Stimulated activated CD8-positive, alpha-beta memory T cell treated with anti-CD3 and anti-CD28 coated beads, Interleukin-7, amount 100 ng/mL, for 24 hours (primary cell): ENCODE results near the gene FABP7.
"Not testable (repeated sequence)": the region's sequence is repeated elsewhere in the genome, so short reads cannot be mapped to it uniquely, and the experiment has no call there.

Experiments
- DNase-seq: peaks from one replicate; pipeline ENCODE4 v3.0.0-alpha.2; 2020; ENCODE audit warnings: low read depth

The FABP7 gene

DNA sequence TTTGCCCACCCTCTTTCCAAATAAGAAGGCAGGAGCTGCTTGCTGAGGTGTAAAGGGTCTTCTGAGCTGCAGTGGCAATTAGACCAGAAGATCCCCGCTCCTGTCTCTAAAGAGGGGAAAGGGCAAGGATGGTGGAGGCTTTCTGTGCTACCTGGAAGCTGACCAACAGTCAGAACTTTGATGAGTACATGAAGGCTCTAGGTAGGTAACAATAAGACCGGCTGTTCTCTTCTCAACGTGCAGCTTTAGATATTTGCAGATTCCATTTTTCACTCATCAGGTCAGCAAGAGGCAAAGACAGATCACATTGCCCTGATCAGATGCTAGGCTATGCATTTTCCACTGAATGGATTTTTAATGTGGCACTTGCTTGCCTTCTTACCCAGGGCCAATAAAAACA is at the start of gene FABP7:
Gene FABP7 (plus strand): TSS at position 50 of the 400 bp plus-strand sequence. CDS start 79 bp downstream, at position 129.
- DNase-seq: no peak

DNA sequence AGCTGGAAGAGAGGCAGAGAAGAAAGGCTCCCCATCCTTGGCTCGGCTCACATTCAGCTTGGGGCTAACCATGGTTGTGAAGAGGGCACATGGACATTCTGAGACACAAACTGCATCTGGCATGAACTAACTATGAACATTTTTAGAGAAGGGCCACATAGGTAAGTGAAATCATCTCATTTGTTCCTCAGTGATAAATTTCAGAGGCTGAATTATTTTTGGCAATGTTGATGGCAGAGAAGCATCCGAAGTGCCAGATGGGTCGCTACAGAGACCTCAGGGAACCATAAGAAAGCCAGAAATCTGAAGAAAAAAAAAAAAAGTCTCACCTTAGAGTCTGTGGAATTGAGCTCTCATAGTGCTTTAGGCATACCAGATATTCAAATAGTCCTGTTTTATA is 49.2 kb upstream of the FABP7 start:
- no peak for DNase-seq

DNA sequence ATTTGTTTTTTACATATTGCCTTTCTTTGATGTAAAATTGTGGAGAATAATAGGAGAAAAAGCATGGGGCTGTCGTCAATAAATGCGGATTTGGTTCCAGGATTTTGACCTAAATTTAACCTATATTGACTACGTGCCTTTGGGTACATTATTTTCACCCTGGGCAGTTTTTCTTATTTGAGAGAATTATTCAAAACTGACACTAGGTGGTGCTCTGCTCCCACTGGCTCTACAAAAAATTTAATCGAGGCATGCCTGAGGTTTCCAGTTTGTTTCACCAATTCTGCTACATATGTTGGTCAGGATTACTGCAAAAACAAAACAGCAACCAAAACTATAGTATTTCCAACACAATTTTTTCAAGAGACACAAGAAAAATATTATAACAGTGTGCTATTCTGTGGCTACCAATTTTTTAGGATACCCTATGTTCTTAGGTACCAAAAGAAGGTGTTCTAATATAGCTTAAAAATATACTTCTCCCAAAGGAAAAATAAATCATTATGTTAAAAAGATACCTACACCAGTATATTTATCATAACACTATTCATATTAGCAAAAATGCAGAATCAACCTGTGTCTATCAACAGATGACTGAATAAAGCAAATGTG is 48.6 kb upstream of the FABP7 start:
- DNase-seq: no peak

DNA sequence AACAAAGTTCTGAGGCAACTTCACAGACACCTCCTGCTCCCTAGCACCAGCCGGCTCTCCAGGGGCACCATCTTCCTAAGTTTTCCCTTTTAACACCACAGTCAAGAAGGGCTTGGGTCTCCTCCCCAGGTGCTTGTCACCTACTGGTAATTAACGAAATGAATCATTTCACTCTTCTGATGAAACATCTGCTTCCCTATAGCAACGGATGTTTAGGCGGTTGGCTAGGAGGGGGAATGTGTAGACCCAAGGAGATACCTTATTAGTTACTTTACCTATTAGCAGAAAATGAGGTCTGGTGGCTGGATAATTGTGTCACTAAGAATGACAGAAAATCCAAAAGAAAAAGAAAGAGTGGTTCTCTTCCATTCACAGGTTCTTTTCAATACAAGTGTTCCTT is 46.3 kb upstream of the FABP7 start:
- DNase-seq: no peak

DNA sequence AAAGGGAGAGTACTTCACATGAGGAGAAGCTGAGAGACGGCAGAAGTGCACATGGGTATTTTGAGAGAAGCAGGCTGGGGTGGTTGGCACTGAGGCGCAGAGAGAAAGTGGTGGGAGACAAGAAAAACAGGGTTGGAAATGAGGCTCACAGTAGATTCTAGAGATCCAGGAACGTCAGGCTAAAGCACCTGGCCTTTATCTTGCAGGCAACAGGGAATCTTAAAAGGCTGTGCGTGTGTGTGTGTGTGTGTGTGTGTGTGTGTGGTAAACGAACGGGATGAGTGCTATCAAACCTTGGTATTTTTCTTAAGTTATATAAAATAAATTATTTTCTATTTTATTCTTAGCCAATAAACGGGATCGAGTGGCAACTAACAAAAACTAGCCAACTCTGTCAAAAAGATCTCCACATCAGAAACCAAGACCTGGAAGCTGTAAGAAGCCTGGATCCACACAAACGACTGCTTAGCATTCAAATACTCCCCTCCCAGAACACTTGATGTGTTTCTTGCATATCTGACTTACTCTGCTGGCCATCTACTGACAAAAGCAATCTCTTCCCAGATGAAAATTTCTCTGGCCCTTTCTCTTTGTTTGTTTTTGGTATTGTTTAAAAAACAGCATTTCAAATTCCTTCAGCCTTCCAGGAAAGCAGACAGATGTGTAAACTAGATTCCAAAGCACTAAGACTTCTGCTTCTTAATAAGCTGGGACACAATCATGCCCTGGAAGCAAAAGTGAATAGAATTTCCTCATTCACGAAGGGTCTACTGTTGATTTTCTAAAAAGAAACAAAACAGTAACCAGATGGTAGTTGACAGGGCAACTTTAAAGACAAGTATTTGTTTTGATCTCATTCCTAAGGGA is 44.8 kb upstream of the FABP7 start:
- no peak for DNase-seq

DNA sequence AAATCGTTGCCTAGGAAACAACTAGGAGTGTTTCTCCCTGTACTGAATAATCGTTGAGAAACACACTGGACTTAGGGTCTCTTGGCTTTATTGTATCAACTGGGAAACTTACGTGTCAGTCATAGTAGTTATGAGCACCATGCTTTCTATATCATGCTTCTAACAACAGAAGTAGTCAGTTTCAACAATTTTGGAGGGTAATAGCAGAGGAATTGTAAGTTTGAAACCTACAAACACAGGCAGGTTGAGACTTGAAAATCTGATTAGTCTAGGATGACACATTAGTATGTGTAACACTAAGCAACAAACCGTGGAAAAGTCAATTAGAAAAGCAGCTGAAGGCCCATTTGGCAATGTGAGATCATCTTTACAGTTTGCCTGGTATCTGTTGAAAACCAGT is 43.9 kb upstream of the FABP7 start:
- DNase-seq: no peak

DNA sequence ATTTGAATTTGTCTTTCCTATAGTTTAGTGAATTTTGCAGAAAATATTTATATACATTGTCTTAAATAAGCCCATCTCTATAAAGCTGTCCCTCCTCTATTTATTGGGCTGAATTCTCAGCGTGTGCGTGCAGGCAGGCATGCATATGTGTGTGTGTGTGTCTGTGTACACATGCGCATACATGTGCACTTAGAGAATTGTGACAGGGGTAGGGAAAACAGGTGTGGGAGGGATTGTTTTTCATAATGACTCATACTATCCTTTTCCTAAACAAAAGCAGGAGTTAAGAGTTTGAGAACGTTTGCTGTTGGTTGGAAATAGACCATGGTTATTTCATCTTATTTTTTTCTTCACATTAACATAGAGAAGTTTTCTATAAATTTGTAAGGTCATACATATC is 43.4 kb upstream of the FABP7 start:
- DNase-seq: no peak

DNA sequence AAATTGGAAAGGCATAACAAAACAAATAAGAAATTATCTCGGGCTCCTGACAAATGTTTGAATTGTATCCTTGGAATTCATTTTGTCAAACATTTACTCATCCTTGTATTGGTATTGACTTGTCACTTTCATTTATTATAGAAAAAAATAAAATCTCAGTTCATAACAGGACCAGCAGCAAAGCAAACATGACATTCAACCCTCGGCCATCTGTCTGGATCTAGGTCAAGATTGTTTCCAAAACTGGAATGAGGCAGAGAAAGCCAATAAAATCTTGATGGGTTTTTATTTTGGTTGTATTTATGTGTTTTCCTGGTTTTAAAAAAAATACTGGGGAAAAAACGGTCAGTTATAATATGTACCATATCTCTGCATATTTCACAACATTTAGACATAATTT is 42.9 kb upstream of the FABP7 start:
- DNase-seq: no peak

DNA sequence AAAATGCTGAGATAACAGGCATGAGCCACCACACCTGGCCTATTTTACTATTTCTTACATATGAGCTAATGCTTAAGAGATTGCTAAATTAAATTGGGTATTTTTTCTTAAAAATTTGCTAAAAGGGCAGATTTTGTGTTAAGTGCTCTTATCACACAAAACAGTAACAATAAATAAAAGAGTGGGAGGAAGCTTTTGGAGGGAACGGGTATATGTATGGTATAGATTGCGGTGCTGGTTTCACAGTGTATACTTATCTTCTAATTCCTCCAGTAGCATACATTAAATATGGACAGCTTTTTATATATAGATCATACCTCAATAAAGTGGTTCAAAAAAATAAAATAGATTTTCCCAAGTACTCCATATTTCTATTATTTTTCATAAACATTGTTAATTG is 39.4 kb upstream of the FABP7 start:
- DNase-seq: no peak

DNA sequence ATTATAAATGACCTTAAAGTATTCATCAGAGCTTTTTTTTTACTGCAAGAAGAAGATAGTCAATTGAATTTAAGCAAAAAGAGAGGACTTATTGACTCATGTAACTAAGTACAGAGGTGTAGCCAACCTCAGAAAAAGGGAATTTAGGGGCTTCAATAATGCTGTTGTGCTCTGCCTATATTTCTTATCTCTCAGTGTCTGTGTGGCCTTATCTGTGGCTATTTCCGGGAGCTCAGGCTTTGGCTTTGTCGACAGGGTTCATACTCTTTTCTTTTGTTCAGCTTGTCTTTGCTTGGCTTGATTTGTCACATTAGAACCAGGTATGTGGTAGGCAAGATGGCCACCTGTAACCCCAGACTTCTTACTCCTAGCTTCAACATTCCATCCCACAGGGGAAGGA is 38.6 kb upstream of the FABP7 start:
- no peak for DNase-seq

DNA sequence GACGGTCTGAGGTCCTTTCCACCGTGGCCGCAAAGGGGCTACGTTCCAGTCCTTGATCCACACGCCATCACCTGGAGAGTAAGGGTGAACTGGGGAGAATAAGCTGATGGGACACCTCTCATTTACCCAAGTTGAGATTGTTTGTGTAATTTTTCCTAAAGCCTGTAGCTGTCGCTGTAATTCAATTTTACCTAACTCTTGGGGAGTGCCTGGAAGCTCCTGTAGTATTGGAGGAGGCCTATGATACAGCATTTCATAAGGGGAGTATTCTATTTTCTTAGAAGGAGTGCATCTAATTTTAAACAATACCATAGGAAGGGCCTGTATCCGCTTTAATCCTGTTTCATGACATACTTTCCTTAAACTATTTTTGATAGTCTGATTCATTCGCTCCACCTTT is 35.3 kb upstream of the FABP7 start:
- DNase-seq: not testable (repeated sequence)

DNA sequence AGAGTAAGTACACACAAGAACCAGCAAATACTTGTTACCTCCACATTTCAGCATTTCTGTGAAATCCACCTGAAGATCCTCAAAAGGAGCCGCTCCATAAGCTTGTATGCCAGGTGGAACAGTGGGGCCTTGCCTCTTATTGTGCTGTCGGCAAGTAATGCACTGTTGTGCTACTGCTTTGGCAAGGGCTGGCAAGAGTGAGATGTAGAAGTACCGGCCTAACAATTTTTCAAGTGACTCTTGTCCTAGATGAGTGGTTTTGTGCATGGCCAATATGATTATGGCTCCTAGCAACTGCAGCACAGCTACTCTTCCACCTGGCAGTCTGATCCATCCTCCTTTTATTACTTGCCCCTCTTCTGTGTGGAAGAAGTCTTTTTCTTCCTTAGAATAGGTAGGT is 34.7 kb upstream of the FABP7 start:
- DNase-seq: not testable (repeated sequence)

DNA sequence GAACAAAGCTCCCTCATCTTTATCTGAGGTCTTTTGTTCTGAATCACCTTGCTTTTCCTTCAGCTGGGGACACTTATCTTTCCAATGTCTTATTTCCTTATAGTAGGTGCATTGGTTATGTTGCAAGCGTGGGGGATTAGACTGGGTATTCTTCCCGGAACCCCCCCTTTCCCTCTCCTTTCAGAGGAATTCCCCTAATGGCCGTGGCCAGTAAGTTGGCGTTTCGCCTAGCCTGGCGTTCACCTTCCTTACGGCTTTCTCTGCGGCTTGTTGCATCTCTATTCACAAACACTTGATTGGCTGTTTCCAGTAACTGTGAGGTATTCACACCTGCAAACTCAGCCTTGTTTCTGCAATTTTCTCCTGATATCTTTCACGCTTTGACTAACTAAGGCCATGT is 32.8 kb upstream of the FABP7 start:
- DNase-seq: no peak

DNA sequence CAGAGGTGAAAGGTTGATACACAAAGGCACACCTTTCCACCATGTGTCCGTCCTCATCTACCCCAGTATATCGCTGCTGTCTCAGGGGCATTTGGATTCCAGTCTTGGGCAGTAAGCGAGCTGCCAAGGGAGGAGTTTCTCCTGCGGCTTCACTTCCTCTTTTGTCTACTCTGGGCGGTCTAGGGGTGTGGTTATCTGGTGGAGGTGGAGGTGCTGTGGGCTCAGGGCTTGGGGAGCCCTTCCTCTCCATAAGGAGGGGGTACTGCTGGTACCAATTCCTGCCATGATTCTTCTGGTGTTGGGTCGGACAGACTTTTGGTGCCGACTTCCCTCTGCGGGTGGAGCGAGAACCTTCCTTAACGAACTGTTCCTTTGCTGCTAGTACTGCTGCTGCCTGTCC is 31.9 kb upstream of the FABP7 start:
- DNase-seq: no peak

DNA sequence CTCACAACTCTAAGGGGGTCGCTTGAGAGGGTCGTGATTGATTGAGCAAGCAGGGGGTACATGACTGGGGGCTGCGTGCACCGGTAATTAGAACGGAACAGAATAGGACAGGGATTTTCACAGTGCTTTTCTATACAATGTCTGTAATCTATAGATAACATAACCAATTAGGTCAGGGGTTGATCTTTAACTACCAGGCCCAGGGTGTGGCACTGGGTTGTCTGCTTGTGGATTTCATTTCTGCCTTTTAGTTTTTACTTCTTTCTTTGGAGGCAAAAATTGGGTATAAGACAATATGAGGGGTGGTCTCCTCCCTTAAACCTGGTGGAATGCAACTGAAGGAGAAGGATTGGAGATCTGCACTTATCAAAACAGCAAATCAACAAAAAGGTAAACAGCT is 30.6 kb upstream of the FABP7 start:
- DNase-seq: not testable (repeated sequence)

DNA sequence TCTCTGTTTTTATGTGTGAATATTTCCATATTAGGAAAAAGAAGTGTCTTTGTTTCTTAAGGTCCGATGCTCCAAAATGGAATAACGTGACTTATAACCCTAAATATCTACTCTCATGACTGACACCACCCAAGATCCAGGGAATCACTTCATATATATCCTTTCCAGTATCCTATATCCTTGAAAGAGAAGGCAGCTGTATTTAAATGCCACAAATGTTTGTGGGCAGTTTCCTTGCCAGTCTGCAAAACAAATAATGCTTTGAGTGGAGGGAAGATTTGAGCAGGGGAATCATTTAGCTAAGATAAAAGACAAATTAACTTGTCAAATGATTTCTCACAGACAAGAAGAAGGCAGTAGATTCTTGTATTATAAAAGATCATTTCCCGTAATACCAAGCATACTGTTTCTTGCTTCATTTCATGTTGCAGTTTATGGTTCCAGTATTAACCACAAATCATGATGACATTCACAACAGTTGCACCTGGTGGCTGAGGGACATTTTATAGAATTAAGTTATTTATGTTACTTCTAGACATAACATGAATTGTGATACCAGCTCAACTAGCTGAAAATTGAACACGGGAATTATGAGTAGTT is 30.0 kb upstream of the FABP7 start:
- DNase-seq: no peak

DNA sequence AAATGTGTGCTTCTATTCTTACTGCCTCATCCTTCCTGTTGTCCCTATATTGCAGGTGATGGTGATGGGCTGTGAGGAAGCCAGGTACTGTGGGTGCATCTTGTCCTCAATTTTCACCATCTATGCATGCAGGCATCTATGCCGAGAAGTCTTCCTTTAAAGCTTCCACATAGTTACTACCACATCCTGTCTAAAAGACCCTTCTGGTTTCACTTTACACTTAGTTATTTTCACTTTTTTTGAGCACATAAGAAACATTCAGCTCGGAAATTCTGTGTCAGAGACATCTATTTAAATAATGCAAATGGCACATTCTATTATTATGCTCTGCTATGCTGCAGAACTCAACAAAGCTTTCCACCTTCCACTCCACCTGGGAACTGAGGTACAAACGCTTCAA is 28.2 kb upstream of the FABP7 start:
- DNase-seq: no peak

DNA sequence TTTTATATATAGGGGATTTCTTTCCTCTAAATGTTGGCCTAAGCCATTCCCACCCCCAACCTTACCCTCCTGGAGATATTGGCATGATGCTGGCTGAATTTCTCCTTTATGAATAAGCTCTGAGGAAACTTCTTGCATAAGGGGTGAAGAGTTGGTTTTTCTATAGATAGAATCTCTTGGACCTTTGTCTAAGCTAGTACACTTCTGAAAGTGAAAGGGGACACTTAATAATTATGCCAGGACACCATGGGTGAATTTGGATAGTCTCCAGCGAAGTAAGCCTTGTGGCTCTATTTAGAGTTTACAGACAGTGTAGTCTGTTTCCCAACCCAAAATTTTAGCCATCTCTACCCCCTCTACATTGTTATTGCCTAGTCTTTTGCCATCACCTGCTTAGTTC is 27.1 kb upstream of the FABP7 start:
- DNase-seq: no peak

DNA sequence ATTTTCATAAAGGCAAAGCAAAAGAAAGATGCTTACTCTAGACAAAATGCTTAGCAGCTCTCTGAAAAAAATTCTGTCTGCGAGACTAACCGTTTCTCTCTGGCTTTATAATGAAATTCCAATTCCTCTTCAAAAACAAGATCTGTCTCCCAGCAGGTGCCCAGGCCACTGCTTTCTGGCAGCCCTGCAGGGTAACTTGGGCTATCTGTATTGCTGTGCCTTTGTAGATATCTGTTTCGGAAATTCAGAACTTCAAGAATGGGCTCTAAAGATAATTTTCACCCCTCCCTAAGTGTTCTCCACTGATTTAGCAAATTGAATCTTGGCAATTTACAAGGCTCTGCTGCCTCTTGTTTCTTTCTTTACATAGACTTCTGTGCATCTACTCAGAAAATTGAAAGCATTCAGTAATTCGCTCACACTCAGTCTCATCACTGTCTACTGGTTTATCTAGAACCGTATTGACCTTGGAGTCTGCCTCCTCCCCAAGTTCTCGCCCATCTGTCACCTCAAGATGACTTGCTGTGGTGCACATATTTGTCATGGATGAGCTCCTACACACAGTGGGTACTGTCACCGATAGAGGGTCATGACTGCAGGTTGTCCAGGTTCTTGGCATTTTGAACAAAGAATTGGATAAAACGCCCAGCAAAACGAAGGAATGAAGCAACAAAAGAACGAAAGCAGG is 26.4 kb upstream of the FABP7 start:
- DNase-seq: no peak

DNA sequence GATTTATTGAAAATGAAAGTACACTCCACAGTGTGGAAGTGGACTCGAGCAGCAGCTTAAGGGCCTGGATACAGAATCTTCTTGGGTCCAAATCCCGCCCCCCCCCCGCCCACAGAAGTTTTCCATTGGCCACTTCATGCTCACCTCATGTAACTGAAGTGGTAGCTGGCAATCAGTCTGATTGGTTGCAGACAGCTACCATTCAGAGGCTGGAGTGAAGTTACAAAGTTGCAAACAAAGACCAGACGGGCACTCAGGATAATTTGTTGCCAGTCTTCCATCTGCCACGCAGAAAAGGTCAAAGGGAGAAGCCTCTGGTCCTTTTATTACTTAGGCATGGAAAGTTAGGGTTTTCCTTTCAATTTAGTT is 25.8 kb upstream of the FABP7 start:
- no peak for DNase-seq

DNA sequence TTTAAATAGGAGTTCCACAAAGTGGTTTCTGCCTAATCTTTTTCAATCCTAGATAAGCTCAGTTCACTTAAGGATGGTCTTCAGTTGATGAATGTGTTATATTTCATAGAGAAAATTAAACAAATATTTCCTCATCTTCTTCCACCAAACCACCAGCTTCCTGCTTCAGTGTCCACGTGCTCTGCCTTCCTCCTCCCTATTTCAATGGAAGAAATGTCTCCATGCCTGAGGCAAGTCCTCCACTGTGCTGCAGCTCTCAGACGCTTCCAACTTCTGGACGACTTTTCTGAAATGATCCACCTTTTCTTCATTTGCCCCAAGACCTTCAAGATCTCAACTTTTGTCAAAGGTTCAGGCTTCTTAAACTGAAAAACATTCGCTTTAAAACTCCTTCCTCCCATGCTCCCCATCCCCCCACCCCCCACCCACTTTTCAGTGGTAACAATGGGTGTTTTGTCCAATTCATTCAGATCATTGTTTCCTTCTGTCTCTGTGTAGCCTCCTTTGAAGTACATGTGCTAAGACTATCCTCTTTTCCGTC is 25.3 kb upstream of the FABP7 start:
- no peak for DNase-seq

DNA sequence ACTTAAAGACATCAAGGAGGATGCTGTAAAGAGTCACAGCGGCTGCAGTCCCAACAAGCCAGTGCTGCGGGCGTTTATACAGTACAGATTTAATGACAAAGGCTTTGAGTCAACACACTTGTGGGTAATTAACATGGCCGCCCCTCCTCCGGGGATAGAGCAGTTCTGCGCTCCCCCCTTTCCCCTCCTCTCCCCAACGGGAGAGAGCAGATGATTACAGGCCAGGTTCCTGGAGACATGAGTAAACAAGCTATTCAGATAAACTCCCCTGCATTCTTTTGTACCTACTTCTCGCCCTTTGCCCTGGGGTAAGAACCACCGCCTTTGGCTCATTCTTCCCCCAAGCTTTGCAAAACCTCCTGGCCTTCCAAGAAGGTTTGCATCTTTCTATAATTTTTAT is 23.6 kb upstream of the FABP7 start:
- no peak for DNase-seq

DNA sequence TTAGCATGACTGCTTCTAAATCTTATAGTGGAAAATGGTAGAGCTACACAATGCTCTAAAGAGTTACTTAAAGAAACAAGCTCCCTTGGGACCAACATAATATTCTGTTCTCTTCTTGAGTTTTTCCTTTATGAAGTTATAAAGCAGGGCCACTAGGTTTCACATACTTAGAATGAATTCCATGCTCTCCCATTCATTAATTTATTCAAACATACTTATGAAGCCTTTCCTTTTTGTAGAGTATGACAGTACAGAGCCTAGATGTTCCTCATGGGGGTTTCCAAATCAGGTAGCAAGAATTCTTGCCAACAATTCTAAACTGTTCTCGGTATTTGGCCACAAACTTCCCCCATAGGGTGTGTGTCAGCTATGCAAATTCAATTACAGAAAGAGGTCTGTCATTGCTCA is 20.6 kb upstream of the FABP7 start:
- no peak for DNase-seq
